Measurements from ENCODE around the gene CGREF1. TPM values are rescaled to one million over a fixed set of nuclear protein-coding genes. Genes with fewer than 3 reads are reported as not detected.

Gene CGREF1
- total and polyA plus RNA-seq, 2 donors (not counting 1 experiment from before 2014, with no cell fraction given) = not detected

GRCh38 chr2:27093430-27094352 lies 25.2 kb downstream of the CGREF1 start:
- TF ChIP-seq CTCF (IDR thresholded peaks at IDR 0.05) (no peak), EZH2 (IDR thresholded peaks at IDR 0.05; ENCODE audit: borderline replicate concordance, insufficient read depth, low read depth, low read length, poor library complexity, severe bottlenecking) (no peak)
- no peaks in the 10 kb centered on the region for H3K27me3 Mint-ChIP-seq
- H3K27ac ChIP-seq (ENCODE audit: low read length in 2 of 2) = no peak overlapping the region
- CTCF ChIA-PET = interaction anchor here (0.7 to 1.3 kb wide), 4 partner anchors 179 to 210 kb away, joined by 3 to 5 read pairs (median 4); no protein-coding TSS in a partner anchor
- WGBS (ENCODE audit: insufficient coverage) = 90% methylated on average over 4 of the region's 6 CpGs
- no peak overlapping the region for H3K9ac ChIP-seq (ENCODE audit: low read length)
- no peak overlapping the region for H3K4me2 ChIP-seq (replicated peaks; ENCODE audit: low read depth, low read length, poor library complexity, severe bottlenecking)
- no peak overlapping the region for H3K27ac Mint-ChIP-seq
- peaks cover 11% of the 10 kb centered on the region for H3K4me1 Mint-ChIP-seq
- H3K4me1 ChIP-seq (ENCODE audit: control insufficient read depth in 2 of 2, insufficient read depth in 2 of 2, low read length in 2 of 2) = peaks cover 6 to 9% of the 10 kb centered on the region in 2 donors
- intact Hi-C loops (cut with micrococcal nuclease) = no loop called here
- H3K79me2 ChIP-seq (ENCODE audit: control insufficient read depth, insufficient read depth, low read length) = no peaks in the 10 kb centered on the region
- H3K4me3 ChIP-seq (ENCODE audit: control extremely low read depth in 1 of 5, extremely low read depth in 1 of 5, insufficient read depth in 1 of 5, low read depth in 2 of 5, low read length in 4 of 5) = no peak overlapping the region
- H4K20me1 ChIP-seq (ENCODE audit: control insufficient read depth, insufficient read depth, low read length, poor library complexity, severe bottlenecking) = no peaks in the 10 kb centered on the region
- H3K27me3 ChIP-seq (replicated peaks in 1 of 4; ENCODE audit: control extremely low read depth in 1 of 4, control insufficient read depth in 3 of 4, insufficient read depth in 4 of 4, low read length in 3 of 4) = no peaks in the 10 kb centered on the region
- no peak overlapping the region for H3K4me3 Mint-ChIP-seq
- no peak for DNase-seq
- H3K36me3 ChIP-seq (replicated peaks in 1 of 2; ENCODE audit: control extremely low read depth in 1 of 2, control insufficient read depth in 1 of 2, extremely low read depth in 1 of 2, insufficient read depth in 2 of 2, low read length in 1 of 2) = no peaks in the 10 kb centered on the region
- H2AFZ ChIP-seq (ENCODE audit: insufficient read depth, low read depth, low read length, poor library complexity, severe bottlenecking) = no peak overlapping the region
- ATAC-seq (ENCODE audit: low read depth) = no peak
- H3K9me3 ChIP-seq (ENCODE audit: control extremely low read depth in 1 of 3, control insufficient read depth in 2 of 3, insufficient read depth in 1 of 3, low read length in 2 of 3) = no peaks in the 10 kb centered on the region
- POLR2A ChIA-PET = no interaction called here
- no peaks in the 10 kb centered on the region for H3K9me3 Mint-ChIP-seq (ENCODE audit: insufficient read depth)
